ENCODE results near the gene ARHGAP24. TPM values are rescaled to one million over a fixed set of nuclear protein-coding genes. Genes with fewer than 3 reads are reported as not detected.

ARHGAP24 gene
- total RNA-seq, 1 donor = 52.5 TPM

GRCh38 chr4:86044593-86044985, 569.6 kb downstream of the ARHGAP24 start:
- DNase-seq (ENCODE audit: insufficient read length, low spot score, missing footprints) = peak; percentile 55
- Histone ChIP-seq H4K20me1 (ENCODE audit: insufficient read depth, low read length) (no peaks in the 10 kb centered on the region), H3K79me2 (ENCODE audit: insufficient read depth, low read length) (no peaks in the 10 kb centered on the region), H3K27me3 (ENCODE audit: insufficient read depth, low read length) (no peaks in the 10 kb centered on the region), H3K36me3 (ENCODE audit: insufficient read depth, low read length) (no peaks in the 10 kb centered on the region), H3K27ac (ENCODE audit: low read depth, low read length) (no peak overlapping the region), H3K4me1 (ENCODE audit: insufficient read depth, low read length) (peaks cover 6% of the 10 kb centered on the region), H3K4me2 (ENCODE audit: insufficient read depth, low read length) (no peak overlapping the region), H3K9me3 (ENCODE audit: low read depth, low read length) (no peaks in the 10 kb centered on the region), H2AFZ (ENCODE audit: low read length) (no peak overlapping the region), H3K4me3 (ENCODE audit: insufficient read depth, low read length) (no peak overlapping the region)
- TF ChIP-seq CTCF (IDR thresholded peaks at IDR 0.05; ENCODE audit: extremely low read depth, low read depth, low read length) = no peak

- H3K4me3 ChIP-seq (ENCODE audit: insufficient read depth, low read length) = no peak overlapping the region
- no peaks in the 10 kb centered on the region for H3K36me3 ChIP-seq (ENCODE audit: insufficient read depth, low read length)
- H3K4me1 ChIP-seq (ENCODE audit: insufficient read depth, low read length) = peaks cover 6% of the 10 kb centered on the region
- no peak overlapping the region for H3K4me2 ChIP-seq (ENCODE audit: insufficient read depth, low read length)
- no peaks in the 10 kb centered on the region for H3K79me2 ChIP-seq (ENCODE audit: insufficient read depth, low read length)
- H3K27me3 ChIP-seq (ENCODE audit: insufficient read depth, low read length) = no peaks in the 10 kb centered on the region
- DNase-seq (ENCODE audit: insufficient read length, low spot score, missing footprints) = no peak
- TF ChIP-seq CTCF (IDR thresholded peaks at IDR 0.05; ENCODE audit: extremely low read depth, low read depth, low read length) = no peak
- H3K27ac ChIP-seq (ENCODE audit: low read depth, low read length) = no peak overlapping the region
- no peak overlapping the region for H2AFZ ChIP-seq (ENCODE audit: low read length)
- H3K9me3 ChIP-seq (ENCODE audit: low read depth, low read length) = no peaks in the 10 kb centered on the region
- no peaks in the 10 kb centered on the region for H4K20me1 ChIP-seq (ENCODE audit: insufficient read depth, low read length)
These were observed 573.5 kb downstream of the ARHGAP24 start for GRCh38 chr4:86048426-86048825.

GRCh38 chr4:86050496-86050895, 575.5 kb downstream of the ARHGAP24 start:
- no peak for DNase-seq (ENCODE audit: insufficient read length, low spot score, missing footprints)
- no peak for TF ChIP-seq CTCF (IDR thresholded peaks at IDR 0.05; ENCODE audit: extremely low read depth, low read depth, low read length)
- Histone ChIP-seq H3K4me1 (ENCODE audit: insufficient read depth, low read length) (peaks cover 6% of the 10 kb centered on the region), H3K36me3 (ENCODE audit: insufficient read depth, low read length) (no peaks in the 10 kb centered on the region), H3K27ac (ENCODE audit: low read depth, low read length) (no peak overlapping the region), H3K79me2 (ENCODE audit: insufficient read depth, low read length) (no peaks in the 10 kb centered on the region), H3K27me3 (ENCODE audit: insufficient read depth, low read length) (no peaks in the 10 kb centered on the region), H4K20me1 (ENCODE audit: insufficient read depth, low read length) (no peaks in the 10 kb centered on the region), H3K4me2 (ENCODE audit: insufficient read depth, low read length) (no peak overlapping the region), H2AFZ (ENCODE audit: low read length) (no peak overlapping the region), H3K4me3 (ENCODE audit: insufficient read depth, low read length) (no peak overlapping the region), H3K9me3 (ENCODE audit: low read depth, low read length) (no peaks in the 10 kb centered on the region)

Small RNAs within 50 kb of the gene (small RNA-seq; reads per million reads assigned to genes)
- gene MIR4451 = not detected
